Frontal cortex (tissue), 4 donors: ENCODE data around the gene ZFTA. TPM values are rescaled to one million over a fixed set of nuclear protein-coding genes. Genes with fewer than 3 reads are reported as not detected.

Experiments used
- DNase-seq, 2 donors: peaks; one replicate each; pipeline ENCODE4 v3.0.0; 2012; ENCODE audit warnings: low spot score in 2 of 2
- FAIRE-seq: peaks from 2 replicates; lab custom pipeline; 2012; peaks lifted over from hg19 to GRCh38; lab: Jason Lieb, UNC
- small RNA-seq: library from RNA; depleted of rRNA; stranded (forward); fragments of <200 nt; gene quantifications from one replicate; pipeline ENCODE3, GENCODE V24; 2014
- total RNA-seq: library from RNA; depleted of rRNA; stranded (reverse); fragments of >200 nt; gene quantifications from one replicate; pipeline ENCODE4 v1.2.3, GENCODE V29; 2014
- donor health status: control.
- donor health status: control.
- donor health status: control.

ZFTA gene
- total RNA-seq, 1 donor from 2014 or later: 55.8 TPM

GRCh38 chr11:63761188-63761587 lies 7.4 kb downstream of the ZFTA start:
- DNase-seq (peak in 1 of 2 donors; percentile 28), FAIRE-seq (no peak)

- DNase-seq (peak in 1 of 2 donors; percentile 23), FAIRE-seq (no peak)
Measured at GRCh38 chr11:63760487-63761079, 8.0 kb downstream of the ZFTA start.

- FAIRE-seq (no peak), DNase-seq (no peak)
Measured at GRCh38 chr11:63756919-63757761, 11.4 kb downstream of the ZFTA start.

- DNase-seq: no peak
- FAIRE-seq: no peak
Measured at GRCh38 chr11:63749624-63750023, 19.0 kb downstream of the ZFTA start.

DNA sequence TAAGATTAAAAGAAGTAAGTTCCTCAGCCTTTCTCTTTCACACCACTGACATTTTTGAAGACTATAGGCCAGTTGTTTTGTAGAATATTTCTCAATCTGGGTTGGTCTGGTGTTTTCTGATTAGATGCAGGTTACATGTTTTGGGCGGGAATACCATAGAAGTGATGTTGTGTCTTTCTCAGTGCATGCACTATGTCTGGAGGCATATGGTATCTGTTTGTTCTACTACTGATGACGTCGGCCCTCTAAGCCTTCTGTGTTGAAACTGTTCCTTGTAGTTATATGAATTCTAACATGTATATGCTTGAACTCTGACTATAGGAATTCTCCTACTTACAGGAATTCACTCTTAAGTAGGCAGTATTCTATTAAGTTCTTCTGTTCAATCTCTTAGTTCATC lies 21.6 kb downstream of the ZFTA start:
- DNase-seq: no peak
- FAIRE-seq: no peak

GRCh38 chr11:63745304-63746170 lies 23.0 kb downstream of the ZFTA start:
- no peak for DNase-seq
- FAIRE-seq: no peak

DNA sequence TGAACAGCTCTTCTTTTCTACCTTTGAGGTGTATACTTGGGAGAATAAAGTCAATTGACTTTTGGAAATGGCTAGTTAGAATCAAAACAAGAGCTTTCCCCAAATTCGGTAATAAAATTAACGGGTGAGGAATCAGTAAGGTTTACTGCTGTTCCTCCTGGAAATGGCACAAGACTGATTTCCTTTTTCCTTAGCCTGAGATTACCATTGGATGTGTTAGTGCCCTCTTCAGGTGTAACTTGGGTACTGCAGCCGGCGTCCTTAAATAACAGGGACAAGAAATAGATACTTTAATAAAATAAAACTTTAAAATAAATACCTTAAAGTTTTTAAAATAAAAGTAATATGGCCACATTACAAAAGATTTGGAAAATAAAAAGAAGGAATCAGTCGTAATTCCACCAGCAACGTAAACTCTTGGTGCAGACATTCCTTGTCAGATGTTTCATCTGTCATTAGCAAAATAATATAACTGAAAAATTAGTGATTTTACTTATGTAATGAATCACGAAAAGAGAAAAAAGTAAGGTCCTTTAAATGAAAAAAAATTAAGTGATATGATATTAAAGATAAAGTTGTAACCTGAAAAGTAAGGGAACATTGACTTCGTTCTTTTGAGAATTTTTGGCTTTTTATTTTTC lies 29.7 kb downstream of the ZFTA start:
- DNase-seq: peak; percentile 16 to 41
- peak; percentile 86 for FAIRE-seq

DNA sequence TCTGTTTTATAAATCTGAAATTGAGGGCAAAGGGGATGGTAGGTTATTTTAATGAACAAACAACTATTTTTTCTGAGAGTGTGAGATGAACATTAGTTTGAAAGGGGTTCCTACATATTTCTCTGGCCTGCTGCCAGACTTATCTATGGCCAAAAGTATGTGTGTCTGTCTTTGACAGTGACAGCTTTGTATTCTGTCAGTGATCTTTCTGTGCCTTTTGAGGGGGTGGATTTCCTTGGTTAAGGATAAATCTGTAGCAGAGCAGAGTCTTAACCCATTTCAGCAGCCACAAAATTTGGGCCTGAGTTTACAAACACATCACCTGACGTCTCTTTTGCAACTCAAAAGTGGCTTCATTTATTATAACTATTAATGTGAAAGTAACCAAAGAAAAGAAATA lies 30.9 kb downstream of the ZFTA start:
- FAIRE-seq (no peak), DNase-seq (no peak)

DNA sequence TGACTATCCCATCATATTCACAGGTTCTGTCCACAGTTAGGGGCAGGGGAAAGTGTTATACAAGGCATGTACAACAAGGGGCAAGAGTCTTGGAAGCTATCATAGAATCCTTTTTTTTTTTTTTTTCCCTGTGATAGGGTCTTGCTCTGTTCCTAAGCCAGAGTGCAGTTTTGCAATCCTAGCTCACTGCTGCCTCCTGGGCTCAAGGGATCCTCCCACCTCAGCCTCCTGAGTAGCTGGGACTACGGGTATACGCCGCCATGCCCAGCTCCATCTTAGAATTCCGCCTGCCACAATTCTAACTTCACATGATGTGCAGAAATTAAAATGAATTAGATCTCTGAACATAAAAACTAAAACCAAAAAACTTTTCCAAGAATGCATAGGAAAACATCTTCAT lies 31.7 kb downstream of the ZFTA start:
- DNase-seq (no peak), FAIRE-seq (no peak)

DNA sequence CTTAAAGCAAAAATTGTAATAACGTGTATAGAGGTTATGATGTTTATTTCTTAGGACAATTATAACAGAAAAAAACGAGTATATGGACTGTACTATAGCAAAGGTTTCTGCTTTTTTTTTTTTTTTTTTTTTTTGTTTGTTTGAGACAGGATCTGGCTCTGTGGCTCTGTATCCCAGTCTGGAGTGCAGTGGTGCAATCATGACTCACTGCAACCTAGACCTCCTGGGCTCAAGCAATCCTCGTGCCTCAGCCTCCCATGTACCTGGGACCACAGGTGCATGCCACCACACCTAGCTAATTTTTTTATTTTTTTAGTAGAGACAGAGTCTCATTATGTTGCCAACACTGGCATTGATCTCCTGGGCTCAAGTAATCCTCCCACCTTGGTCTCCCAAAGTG lies 39.2 kb downstream of the ZFTA start:
- FAIRE-seq: no peak

DNA sequence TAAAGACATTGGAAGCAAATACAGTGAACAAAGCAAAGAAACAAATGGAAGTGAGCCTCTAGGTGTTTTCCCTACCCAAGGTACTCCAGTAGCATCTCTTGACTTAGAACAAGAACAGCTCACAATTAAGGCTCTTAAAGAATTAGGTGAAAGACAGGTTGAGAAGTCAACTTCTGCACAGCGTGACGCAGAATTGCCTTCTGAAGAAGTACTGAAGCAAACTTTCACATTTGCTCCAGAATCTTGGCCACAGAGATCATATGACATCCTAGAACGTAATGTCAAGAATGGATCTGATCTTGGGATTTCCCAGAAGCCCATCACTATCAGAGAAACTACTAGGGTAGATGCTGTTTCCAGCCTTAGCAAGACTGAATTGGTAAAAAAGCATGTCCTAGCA lies 48.0 kb downstream of the ZFTA start:
- FAIRE-seq (no peak), DNase-seq (no peak)

More for the DNA sequence above, 39.2 kb downstream of the ZFTA start:
- DNase-seq: no peak

DNA sequence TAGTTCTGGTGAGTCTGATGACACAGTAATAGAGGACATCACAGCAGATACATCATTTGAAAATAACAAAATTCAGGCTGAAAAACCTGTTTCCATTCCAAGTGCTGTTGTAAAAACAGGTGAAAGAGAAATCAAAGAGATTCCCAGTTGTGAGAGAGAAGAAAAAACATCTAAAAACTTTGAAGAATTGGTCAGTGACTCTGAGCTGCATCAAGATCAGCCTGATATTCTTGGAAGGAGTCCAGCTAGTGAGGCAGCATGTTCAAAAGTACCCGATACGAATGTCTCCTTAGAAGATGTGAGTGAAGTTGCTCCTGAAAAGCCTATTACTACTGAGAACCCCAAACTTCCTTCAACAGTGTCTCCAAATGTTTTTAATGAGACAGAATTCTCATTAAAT lies 48.6 kb downstream of the ZFTA start:
- no peak for DNase-seq
- no peak for FAIRE-seq

GRCh38 chr11:63719001-63719400 lies 49.6 kb downstream of the ZFTA start:
- no peak for DNase-seq
- FAIRE-seq: no peak

Small RNA genes within 50 kb of the gene (small RNA-seq; reads per million reads assigned to genes)
- not detected for gene RN7SL596P

Other genes starting within 250 kb of the ZFTA start
- gene PLAAT4, start 232.0 kb downstream of the ZFTA start, total RNA-seq: 3.3 TPM
- gene PLAAT2, start 205.4 kb downstream of the ZFTA start, total RNA-seq: not detected
- 2.4 TPM for gene PLAAT3, start 154.3 kb downstream of the ZFTA start, total RNA-seq
- gene ATL3, start 97.4 kb downstream of the ZFTA start, total RNA-seq: 21.6 TPM
- gene RTN3, start 87.3 kb downstream of the ZFTA start, total RNA-seq: 239 TPM
- 13.0 TPM for gene SPINDOC, start 44.7 kb upstream of the ZFTA start, total RNA-seq
- 11.8 TPM for gene MARK2, start 70.3 kb upstream of the ZFTA start, total RNA-seq
- gene RCOR2, start 148.4 kb upstream of the ZFTA start, total RNA-seq: 14.3 TPM
- gene NAA40, start 170.2 kb upstream of the ZFTA start, total RNA-seq: 11.4 TPM
- 238 TPM for gene COX8A, start 205.8 kb upstream of the ZFTA start, total RNA-seq
- gene OTUB1, start 217.7 kb upstream of the ZFTA start, total RNA-seq: 31.4 TPM